Umbilical cord (tissue), 2 donors: ENCODE data around the gene TIFAB. TPM values are rescaled to one million over a fixed set of nuclear protein-coding genes. Genes with fewer than 3 reads are reported as not detected.

Experiments
- DNase-seq: peaks from one replicate; pipeline ENCODE4 v3.0.0-alpha.2; 2015; ENCODE audit warnings: low spot score
- total RNA-seq: library from RNA; depleted of rRNA; stranded (reverse); fragments of >200 nt; gene quantifications from one replicate; pipeline ENCODE4 v1.2.3, GENCODE V29; 2014; ENCODE audit warnings: low replicate concordance; ENCODE audit not compliant: insufficient read depth

TIFAB gene
- total RNA-seq, 1 donor from 2014 or later = 0.24 TPM

GRCh38 chr5:135443161-135443960, 8.8 kb downstream of the TIFAB start:
- DNase-seq = peak; percentile 53

GRCh38 chr5:135442431-135443160, 9.6 kb downstream of the TIFAB start:
- DNase-seq = no peak

GRCh38 chr5:135441919-135442318, 10.2 kb downstream of the TIFAB start:
- DNase-seq = no peak

GRCh38 chr5:135441350-135441831, 10.8 kb downstream of the TIFAB start:
- DNase-seq = peak; percentile 92

GRCh38 chr5:135440916-135441315, 11.2 kb downstream of the TIFAB start:
- no peak for DNase-seq

- no peak for DNase-seq
These were observed 12.6 kb downstream of the TIFAB start for GRCh38 chr5:135439231-135440205.

- DNase-seq = no peak
These were observed 13.4 kb downstream of the TIFAB start for GRCh38 chr5:135438636-135439221.

GRCh38 chr5:135437796-135438560, 14.2 kb downstream of the TIFAB start:
- DNase-seq = peak; percentile 95

GRCh38 chr5:135437422-135437795, 14.7 kb downstream of the TIFAB start:
- DNase-seq = peak; percentile 66

GRCh38 chr5:135436951-135437418, 15.2 kb downstream of the TIFAB start:
- no peak for DNase-seq

GRCh38 chr5:135435467-135436330, 16.5 kb downstream of the TIFAB start:
- no peak for DNase-seq

- peak; percentile 90 for DNase-seq
These were observed 17.3 kb downstream of the TIFAB start for GRCh38 chr5:135434591-135435466.

GRCh38 chr5:135433681-135434426, 18.3 kb downstream of the TIFAB start:
- peak; percentile 82 for DNase-seq

GRCh38 chr5:135432113-135432512, 20.0 kb downstream of the TIFAB start:
- no peak for DNase-seq

- DNase-seq = no peak
These were observed 22.1 kb downstream of the TIFAB start for GRCh38 chr5:135430135-135430437.

GRCh38 chr5:135429301-135430134, 22.6 kb downstream of the TIFAB start:
- peak; percentile 99 for DNase-seq

GRCh38 chr5:135428586-135428985, 23.6 kb downstream of the TIFAB start:
- no peak for DNase-seq
